GM21423 (cell line): ENCODE results near the gene HES5.
"Not testable (repeated sequence)": the region's sequence is repeated elsewhere in the genome, so short reads cannot be mapped to it uniquely, and the experiment has no call there.

Experiments used
- ATAC-seq: cut with Tn5 transposase; IDR thresholded peaks from one replicate; pipeline ENCODE4 v1.9.1; 2021; ENCODE audit warnings: mild to moderate bottlenecking, moderate library complexity; ENCODE audit not compliant: unreplicated experiment

HES5 gene

DNA sequence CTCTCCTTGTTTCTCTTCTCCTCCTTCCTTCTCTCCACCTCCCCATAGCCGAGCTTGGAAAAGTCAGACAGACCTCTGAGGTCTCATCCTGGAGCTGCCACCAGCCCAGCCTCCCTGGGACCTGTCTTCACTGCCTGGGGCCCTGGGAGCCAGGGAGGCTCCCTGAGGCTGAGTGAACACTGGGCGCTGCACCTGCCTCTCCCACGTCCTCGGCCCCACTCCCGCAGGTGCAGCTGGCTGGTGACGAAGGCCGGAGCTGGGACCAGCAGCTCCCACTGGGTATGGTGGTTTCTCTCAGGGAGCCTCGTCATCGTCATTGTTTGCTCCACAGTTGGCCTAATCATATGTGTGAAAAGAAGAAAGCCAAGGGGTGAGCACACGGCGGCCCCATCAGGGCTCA, 31.4 kb upstream of the HES5 start:
- ATAC-seq = no peak

DNA sequence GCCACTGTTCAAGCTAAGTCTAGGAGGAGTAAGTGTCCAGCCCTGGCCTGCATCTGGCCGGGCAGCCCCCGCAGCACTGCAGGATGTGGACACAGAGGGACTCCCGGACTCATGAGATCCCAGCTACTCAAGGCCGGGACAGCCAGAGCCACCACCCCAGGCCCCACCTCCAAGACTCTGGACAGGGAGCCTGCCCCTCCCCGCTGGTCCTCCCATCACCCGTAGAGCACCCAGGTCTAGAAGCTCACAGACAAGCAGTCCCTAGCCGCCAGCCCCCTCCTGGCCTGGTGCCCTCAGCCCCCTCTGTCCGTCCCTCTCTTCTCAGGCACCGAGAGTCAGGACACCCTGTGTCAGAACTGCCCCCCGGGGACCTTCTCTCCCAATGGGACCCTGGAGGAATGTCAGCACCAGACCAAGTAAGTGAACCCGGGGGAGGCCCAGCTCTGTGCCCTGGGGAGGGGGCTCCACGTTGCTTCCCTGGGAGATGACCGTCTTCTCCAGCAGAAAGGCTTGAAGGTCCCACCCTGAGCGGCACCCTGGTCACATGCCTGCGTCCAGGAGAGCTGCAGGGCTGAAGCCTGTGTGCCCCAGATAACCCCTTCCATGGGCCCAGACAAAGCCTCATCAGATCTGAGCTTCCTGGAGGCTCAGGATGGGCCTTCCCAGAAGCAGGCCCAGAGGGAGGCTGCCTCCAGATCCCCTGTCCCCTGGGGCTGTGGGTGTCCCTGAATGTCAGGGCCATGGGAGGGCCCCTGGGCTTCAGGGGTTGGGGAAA, 30.4 kb upstream of the HES5 start:
- ATAC-seq = no peak

DNA sequence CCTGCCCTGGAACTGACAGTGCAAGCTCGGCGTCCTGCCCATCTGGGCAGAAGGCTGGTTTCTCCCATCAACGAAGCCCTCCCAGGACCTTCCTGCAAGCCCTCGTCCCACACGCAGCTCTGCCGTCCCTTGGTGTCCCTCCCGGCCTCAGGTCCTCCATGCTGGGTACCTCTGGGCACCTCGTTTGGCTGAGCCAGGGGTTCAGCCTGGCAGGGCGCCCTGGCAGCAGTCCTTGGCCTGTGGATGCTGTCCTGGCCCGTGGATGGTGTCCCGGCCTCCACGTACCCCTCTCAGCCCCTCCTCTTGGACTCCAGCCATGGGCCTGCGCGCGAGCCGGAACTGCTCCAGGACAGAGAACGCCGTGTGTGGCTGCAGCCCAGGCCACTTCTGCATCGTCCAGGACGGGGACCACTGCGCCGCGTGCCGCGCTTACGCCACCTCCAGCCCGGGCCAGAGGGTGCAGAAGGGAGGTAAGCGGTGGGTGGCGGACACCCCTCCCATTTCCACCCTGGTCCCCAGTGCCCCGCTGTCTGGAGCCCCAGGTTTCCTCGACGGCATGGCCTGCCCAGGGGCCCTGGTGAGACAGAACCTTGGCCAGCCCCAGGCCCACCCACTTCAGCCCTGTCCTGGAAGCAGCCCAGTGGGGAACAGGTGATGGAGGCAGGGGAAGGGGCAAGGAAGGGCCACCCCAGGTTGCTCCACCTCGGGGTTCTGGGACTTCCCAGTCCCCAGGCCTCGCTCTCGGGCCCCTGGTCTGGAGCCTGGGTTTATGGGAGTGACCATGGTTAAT, 29.6 kb upstream of the HES5 start:
- no peak for ATAC-seq

DNA sequence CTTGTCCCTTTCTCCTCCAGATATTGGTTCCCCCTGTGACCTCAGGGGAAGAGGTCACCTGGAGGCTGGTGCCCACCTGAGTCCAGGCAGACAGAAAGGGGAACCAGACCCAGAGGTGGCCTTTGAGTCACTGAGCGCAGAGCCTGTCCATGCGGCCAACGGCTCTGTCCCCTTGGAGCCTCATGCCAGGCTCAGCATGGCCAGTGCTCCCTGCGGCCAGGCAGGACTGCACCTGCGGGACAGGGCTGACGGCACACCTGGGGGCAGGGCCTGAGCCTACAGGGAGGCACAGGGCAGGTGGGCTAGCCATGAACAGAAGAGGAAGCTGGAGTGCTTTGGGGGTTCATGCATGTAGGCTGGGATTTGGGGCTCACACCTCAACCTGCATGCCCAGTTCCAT, 28.8 kb upstream of the HES5 start:
- no peak for ATAC-seq

DNA sequence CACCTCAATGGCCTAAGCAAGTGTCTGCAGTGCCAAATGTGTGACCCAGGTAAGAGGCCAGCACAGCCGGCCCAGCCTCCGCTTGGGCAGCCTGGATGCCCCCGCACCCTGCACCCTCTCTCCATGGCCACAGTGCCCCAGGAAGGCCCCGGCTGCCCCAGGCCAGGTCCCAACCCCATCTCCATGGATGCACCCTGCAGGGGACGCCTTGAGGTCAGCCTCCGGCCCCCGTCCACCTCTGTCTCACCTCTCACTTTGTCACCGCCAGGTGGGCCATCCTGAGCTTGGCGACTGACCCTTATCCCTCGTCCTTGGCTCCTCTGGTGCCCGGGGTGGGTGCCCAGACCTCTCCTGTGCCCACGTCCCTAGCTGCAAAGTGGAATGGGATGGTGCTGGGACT, 28.4 kb upstream of the HES5 start:
- no peak for ATAC-seq

DNA sequence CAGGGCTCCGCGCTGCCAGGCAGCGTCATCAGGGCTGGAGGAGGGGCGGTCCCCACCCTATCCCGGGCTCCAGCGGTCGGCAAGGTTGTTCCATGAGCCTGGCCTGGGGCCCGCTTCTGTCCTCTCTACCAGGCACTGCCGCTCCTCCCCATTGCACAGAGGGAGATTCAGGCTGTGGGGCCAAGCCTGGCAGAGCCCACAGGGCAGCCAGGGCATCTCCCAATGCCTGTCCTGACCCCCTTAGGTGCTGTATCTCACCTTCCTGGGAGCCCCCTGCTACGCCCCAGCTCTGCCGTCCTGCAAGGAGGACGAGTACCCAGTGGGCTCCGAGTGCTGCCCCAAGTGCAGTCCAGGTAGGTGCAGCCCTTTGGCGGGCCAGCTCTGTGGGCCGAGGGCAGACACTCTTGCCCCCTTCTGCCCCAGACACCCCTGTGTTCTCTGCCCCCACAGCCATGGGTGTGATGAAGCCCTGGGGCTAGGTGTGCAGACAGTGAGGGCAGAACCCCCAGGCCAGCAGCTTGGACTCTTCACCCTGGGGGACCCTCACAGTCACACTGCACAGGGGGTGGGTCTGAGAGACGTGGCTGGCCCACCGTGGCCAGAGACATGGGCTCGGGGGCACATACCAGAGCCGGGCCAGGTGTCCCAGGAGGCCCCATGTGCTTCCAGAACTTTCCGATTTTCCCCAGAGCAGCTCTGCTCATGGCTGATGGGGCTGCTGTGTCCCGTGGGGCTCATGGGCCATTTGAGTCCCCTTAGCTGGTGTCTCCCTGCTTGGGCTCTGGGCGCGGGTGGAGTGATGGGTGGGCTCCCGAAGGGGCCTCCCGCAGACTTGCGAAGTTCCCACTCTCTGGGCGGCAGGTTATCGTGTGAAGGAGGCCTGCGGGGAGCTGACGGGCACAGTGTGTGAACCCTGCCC, 27.7 kb upstream of the HES5 start:
- no peak for ATAC-seq

DNA sequence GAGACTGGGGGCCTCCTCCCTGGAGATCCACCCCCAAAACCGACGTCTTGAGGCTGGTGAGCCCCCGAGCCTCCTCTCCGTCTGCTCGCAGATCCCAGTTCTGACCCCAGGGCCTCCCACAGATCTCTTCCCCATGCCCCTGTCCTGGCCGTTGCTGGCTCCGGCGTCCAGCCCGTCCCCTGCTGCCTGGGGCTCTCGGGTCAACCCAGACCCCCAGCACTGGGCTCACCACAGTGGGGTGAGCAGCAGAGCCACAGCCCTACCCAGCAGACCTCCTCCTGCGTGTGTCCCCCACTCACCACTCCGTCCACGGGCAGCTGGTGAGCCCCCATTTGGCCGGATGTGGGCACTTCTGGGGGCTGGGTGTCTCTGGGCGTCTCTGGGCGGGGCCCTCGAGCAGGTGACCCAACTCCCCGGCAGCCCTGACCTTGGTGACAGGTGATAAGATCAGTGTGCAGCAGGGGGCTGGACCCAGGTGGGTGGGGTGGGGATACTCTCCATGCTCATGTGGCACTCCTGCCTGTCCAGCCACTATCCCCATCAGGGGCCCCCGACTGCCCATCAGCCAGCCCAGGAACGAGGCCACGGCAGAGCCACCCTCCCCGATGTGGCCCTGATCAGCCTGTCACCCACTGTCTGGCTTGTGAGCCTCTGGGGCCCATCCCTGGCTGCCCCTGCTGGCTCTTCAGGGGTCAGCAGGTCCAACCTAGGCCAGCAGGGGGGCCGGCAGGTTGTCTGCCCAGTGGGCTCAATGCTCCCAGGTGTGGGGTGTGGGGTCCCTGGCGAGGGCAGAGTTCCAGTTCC, 26.8 kb upstream of the HES5 start:
- peak; percentile 23 for ATAC-seq

DNA sequence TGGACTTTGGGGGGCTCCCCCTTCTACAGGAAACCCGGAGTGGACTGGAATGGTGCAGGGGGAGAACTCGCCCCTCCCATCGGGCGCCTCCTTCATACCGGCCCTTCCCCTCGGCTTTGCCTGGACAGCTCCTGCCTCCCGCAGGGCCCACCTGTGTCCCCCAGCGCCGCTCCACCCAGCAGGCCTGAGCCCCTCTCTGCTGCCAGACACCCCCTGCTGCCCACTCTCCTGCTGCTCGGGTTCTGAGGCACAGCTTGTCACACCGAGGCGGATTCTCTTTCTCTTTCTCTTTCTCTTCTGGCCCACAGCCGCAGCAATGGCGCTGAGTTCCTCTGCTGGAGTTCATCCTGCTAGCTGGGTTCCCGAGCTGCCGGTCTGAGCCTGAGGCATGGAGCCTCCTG, 26.2 kb upstream of the HES5 start, which contains the start of gene TNFRSF14:
Gene TNFRSF14, plus strand, starts transcription at position 95 of the 401 bp plus-strand sequence. Its CDS starts 294 bp downstream, at position 389.
- peak; percentile 29 for ATAC-seq

DNA sequence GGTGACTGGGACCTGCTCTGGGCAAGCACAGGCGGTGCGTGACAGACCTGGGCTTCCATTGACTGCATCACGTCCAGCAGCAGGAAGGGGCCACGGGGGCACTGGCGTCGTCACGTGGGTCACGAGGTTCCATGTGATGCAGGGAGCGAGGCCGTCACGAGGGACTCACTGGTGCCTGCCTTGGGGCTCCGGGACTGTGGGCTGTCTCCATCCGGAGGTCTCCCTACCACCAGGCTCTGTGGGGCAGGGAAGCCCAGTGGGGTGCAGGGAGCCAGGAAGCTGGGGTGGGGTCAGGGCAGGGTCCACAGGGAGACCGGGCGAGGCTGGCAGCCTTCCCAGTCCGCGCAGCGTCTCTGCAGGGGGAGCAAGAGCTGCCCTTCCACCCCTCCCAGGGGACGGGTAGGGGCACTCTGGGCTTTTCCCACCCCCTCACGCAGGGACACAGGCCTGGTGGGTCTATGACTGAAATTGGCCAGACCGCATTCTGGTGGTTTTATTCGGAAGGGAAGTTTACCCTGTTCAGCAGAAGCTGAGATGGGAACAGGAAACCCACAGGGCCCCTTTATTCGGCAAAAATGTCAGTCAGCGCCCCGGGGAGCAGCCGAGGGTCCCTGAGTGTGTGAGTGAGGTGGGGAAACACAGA, 25.7 kb upstream of the HES5 start:
- peak; percentile 37 for ATAC-seq

DNA sequence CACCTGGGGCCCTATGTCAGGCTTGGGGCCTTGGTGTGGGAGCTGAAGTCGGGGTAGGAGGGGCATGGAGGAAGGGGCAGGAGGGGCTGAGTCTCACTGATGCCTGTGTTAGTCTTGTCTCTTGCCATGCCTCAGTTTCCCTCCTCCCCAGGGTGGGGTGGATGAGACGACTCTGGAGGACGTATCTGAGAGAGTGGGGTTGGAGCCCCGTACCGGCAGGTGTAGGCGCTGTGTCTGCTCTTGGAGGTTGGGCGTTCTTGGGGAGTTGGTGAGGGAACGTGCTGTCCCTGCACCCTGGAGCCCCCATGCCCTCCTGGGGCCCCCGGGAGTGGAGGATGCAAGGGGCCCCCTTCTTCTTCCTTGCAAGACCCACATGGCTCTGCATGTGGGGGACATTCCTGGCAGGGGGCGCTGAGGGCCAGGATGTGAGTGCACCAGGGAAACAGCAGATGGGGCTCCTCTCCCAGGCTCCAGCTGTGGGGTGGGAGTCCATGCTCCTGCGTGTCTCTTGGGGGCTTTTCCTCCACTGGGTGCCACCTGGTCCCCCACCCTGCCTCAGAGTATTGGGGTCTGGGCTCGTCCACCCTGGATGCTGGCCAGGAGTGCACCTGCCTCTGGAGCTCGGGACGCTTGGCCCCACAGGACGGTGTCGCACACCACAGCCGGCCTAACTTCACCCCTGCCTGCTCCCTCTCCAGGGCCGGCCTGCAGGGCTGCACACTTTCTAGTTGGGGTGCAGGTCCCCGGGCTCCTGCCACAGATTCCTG, 24.7 kb upstream of the HES5 start:
- no peak for ATAC-seq

DNA sequence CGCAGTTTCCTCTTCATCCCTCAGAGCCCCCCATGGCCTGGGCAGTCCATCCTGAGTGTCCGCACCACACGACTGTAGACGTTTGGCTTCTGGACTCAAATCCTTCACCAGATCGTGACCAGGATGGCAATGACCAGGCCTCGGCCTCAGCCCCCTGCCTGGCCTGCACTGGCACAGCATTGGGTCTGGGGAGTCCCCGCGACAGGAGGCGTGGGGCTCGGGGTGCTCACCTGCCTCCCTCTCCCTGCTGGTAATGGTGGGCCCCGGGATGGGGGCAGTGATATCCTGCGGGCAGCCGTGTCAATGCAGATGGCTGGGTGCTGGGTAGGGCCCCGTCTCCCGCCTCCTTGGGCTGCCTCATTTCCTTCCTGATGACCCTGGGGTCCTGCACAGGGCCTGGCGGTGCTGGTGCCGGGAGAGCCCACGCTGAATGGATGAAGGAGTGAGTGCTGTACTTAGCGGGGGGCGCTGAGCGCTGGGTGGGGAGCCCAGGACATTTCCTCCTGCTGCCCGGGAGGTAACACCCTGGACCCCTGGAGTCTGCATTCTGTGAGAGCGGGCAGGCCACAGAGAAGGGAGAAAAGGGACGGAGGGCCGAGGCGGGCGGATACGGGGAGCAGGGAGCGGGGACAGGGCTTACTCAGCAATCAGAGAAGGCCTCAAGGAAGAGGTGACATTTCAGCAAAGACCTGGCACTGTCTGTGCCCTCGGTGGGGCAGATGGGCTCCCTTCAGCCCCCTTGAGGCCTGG, 24.0 kb upstream of the HES5 start:
- no peak for ATAC-seq

DNA sequence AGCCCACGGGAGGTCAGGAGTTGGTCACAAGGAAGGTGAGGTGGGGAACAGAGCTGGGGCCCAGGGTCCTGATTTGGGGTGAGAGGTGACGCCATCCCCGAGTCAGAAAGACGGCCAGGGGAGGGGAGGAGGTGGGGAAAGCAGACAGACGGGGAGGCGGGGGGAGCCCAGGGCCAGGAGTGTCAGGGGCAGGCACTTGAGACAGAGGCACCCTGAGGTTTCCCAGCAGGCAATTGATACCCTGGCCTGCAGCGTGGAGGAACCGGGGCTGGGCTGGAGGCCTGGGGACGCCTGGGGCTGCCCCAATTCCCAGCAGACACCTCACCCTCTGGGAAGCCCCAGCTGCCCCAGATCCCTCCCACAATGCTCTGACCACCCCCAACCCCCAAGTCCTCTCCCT, 23.0 kb upstream of the HES5 start:
- ATAC-seq = not testable (repeated sequence)

DNA sequence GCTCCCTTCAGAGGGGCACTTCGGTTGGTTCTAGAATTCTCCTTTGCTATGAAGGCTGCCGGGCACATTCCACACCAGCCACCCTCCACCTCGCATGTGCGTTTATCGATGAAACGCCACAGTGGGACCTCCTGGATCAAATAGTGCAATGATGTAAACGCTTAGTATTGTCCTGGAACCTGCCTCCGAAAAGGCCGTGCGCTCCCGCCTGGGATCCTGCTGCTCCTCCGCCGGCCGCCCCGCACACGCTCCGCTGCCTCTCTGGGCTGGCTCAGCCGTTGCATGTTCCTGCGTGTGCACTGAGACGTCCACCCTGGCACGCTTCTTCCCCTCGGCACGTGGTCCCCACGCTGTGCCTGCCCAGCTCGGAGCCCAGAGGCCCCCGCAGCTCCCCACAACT, 22.1 kb upstream of the HES5 start:
- ATAC-seq = no peak

DNA sequence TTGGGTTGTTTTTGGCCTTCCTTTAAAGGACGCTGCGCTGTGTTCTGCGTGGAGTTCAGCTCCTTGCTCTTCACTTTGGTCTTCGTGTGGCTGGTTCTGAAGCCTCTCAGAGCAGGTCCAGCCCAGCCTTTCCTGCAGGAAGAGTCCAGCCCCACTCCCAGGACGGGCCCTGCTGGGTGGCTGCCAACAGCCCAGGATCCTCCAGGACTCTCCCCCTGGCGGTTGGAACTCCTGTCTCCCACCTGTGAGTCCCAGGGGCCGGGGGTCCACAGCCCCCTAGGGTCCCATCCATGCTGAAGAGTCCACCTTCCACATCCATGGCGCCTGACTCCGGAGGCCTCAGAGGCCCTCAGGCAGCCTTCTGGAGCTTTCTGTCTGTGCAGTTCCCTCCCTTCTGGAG, 21.5 kb upstream of the HES5 start:
- not testable (repeated sequence) for ATAC-seq

DNA sequence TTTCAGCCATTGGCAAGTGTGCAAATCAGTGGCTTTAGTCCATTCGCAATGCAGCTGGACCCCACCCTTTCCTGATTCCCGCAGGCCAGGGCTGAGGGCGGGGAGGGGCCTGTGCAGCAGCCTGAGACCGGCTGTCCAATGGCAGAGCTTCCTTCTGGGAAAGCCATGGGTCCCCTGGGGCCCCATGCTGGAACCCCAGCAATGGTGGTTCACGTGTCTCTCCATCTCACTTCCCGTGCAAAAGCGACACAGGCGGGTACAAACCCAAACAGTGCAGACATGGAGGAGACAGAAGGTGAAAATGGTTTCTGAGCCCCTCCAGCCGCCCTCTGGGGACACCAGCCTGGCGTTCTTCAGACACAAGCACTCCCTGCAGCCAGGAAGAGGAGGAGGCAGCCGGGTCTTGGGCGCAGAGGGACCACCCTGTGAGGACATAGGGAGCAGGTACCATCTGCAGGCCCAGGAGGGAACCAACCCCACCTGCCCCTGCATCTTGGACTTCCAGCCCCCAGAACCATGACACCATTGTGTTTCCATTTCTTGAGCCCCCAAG, 20.3 kb upstream of the HES5 start:
- ATAC-seq = not testable (repeated sequence)

DNA sequence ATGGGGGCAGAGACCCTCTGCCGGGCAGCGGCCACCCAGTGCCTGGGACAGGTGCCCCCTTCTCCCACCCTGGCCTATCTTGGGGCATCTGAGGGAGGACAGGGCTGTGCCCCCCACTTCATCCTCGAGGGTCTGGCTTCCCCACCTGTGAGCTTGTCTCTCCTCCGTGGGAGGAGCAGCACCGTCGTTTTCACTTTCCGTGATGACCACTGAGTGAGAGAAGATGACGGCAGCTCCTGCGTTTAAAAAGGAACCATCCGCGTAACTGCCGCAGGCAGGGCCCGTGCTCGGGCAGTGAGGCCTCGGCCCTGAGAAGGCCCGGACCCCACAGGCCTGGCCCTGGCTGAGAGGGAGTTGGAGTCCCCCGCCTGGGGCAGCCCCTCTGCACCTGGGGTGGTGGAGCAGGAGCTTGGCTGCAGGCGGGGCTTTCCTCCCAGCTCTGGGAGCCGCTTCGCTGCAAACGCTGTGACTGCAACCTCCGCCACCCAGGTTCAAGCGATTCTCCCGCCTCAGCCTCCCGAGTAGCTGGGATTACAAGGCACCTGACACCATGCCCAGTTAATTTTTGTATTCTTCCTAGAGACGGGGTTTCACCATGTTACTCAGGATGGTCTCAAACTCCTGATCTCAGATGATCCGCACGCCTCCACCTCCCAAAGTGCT, 19.4 kb upstream of the HES5 start:
- not testable (repeated sequence) for ATAC-seq

DNA sequence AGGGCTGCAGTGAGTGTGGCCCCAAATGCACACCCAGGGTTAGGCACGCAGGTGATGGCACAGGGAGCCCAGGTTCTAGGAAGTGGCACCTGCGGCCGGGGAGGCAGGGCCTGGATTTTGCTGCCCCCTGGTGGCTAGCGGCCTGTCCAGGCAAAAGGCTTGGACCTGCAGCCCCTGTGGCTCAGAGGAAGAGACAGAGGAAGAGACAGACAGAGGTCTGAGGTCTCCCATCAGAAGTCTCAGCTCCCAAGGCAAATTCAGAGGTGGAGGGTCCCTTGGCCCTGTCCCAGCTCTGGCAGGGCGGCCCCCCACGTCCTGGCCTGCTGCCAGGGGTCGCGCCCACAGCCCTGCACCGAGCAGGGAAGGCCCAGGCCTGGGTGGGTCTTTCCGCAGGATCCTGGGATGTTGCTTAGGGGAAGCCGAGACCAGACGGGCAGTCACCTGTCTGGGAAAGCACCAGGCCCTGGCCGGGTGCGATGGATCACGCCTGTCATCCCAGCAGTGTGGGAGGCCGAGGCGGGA, 18.1 kb upstream of the HES5 start:
- peak; percentile 17 for ATAC-seq
